Spleen (tissue), 7 donors: ENCODE measurements around the gene ZNF618.

Experiments
- POLR2AphosphoS5 ChIP-seq, 3 donors: sonication (generic); formaldehyde crosslinking; IDR thresholded peaks; one replicate each; pipeline ENCODE4 v1.5.1; 2017; ENCODE audit warnings: antibody characterized with exemption in 3 of 3
- TF ChIP-seq, protein P1 (sequence below), 11 experiments: fragments of 200-600 bp in 7 of 11; fragments of 450-650 bp in 4 of 11; sonication (generic) in 4 of 11; IDR thresholded peaks in 8 of 11; conservative IDR thresholded peaks in 3 of 11; 1 replicate in 7 of 11; 2 replicates in 4 of 11; pipeline versions ENCODE4 v1.4.0 to v1.8.0; 2016 to 2021; ENCODE audit warnings: antibody characterized with exemption in 11 of 11, inconsistent platforms in 4 of 11, mild to moderate bottlenecking in 1 of 11
- donor health status: DM: no; HTN: no; CAD: no; lungs with moderate emphysema.
- donor health status: DM: no; HTN: no; CAD: no.
- donor health status: DM: no; HTN: no; CAD: no.

- TF ChIP-seq, protein P1, sequence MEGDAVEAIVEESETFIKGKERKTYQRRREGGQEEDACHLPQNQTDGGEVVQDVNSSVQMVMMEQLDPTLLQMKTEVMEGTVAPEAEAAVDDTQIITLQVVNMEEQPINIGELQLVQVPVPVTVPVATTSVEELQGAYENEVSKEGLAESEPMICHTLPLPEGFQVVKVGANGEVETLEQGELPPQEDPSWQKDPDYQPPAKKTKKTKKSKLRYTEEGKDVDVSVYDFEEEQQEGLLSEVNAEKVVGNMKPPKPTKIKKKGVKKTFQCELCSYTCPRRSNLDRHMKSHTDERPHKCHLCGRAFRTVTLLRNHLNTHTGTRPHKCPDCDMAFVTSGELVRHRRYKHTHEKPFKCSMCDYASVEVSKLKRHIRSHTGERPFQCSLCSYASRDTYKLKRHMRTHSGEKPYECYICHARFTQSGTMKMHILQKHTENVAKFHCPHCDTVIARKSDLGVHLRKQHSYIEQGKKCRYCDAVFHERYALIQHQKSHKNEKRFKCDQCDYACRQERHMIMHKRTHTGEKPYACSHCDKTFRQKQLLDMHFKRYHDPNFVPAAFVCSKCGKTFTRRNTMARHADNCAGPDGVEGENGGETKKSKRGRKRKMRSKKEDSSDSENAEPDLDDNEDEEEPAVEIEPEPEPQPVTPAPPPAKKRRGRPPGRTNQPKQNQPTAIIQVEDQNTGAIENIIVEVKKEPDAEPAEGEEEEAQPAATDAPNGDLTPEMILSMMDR (IDR thresholded peaks at IDR 0.05 in 8 of 11, conservative IDR thresholded peaks at IDR 0.05 in 3 of 11), result no peak
- no peak for TF ChIP-seq POLR2AphosphoS5 (IDR thresholded peaks at IDR 0.05)
These were observed 18.2 kb upstream of the ZNF618 start for GRCh38 chr9:113857875-113858274.
